OCI-LY3 (cell line): ENCODE data around the gene OSBPL2.

ENCODE experiments used
- H2AFZ ChIP-seq: fragments of 200-600, 300-600 bp; shearing (Covaris generic); 2 replicates; pipeline ENCODE4 v1.6.0; 2014; ENCODE audit warnings: antibody characterized with exemption, low read depth, low read length
- H3K27ac ChIP-seq: fragments of 200-600, 300-600 bp; sonication (generic); 2 replicates; pipeline ENCODE4 v1.5.1; 2014; ENCODE audit warnings: mild to moderate bottlenecking, low read length, moderate library complexity, mixed read lengths
- H3K27me3 ChIP-seq: fragments of 200-600, 300-600 bp; sonication (generic); 2 replicates; pipeline ENCODE4 v1.6.1; 2014; ENCODE audit warnings: low read depth, low read length, mixed read lengths
- H3K36me3 ChIP-seq: fragments of 200-600, 300-600 bp; sonication (generic); replicated peaks from 2 replicates; pipeline ENCODE3; 2014; ENCODE audit warnings: low read depth, low read length, mixed read lengths
- H3K4me1 ChIP-seq: fragments of 300-600, 200-600 bp; sonication (generic); 2 replicates; pipeline ENCODE4 v1.6.1; 2014; ENCODE audit warnings: low read length, mixed read lengths
- H3K4me2 ChIP-seq: fragments of 200-600, 300-600 bp; sonication (generic); 2 replicates; pipeline ENCODE4 v1.6.1; 2014; ENCODE audit warnings: low read length, mixed read lengths
- H3K4me3 ChIP-seq: fragments of 300-600, 200-600 bp; sonication (generic); 2 replicates; pipeline ENCODE4 v1.5.1; 2014; ENCODE audit warnings: antibody characterized with exemption, mild to moderate bottlenecking, low read length, moderate library complexity
- H3K79me2 ChIP-seq: fragments of 300-600, 200-600 bp; shearing (Covaris generic); 2 replicates; pipeline ENCODE4 v1.6.1; 2014; ENCODE audit warnings: mild to moderate bottlenecking, low read length, mixed read lengths
- H3K9ac ChIP-seq: fragments of 300-600, 200-600 bp; shearing (Covaris generic); 2 replicates; pipeline ENCODE4 v1.6.0; 2014; ENCODE audit warnings: mild to moderate bottlenecking, low read length, moderate library complexity
- H3K9me3 ChIP-seq: fragments of 200-600, 300-600 bp; shearing (Covaris generic); 2 replicates; pipeline ENCODE4 v1.6.1; 2014; ENCODE audit warnings: low read length, mixed read lengths; ENCODE audit not compliant: insufficient read depth
- H4K20me1 ChIP-seq: fragments of 200-600, 300-600 bp; sonication (generic); 2 replicates; pipeline ENCODE4 v1.6.1; 2016; ENCODE audit warnings: low read length, mixed read lengths; ENCODE audit not compliant: insufficient read depth
- EZH2phosphoT487 ChIP-seq: fragments of 200-600 bp; shearing (Covaris generic); IDR thresholded peaks from 2 replicates; pipeline ENCODE4 v1.6.1; 2018; ENCODE audit warnings: antibody characterized with exemption, mixed run types, low read depth
- TF ChIP-seq, protein P1 (sequence below): fragments of 200-600, 300-600 bp; sonication (generic); IDR thresholded peaks from 2 replicates; pipeline ENCODE4 v1.5.1; 2014; ENCODE audit warnings: antibody characterized with exemption, low read length, low read depth

OSBPL2 gene

GRCh38 chr20:62252342-62252966 lies 14.1 kb downstream of the OSBPL2 start:
- Histone ChIP-seq H3K4me3 (no peak overlapping the region), H3K36me3 (peaks cover 5% of the 10 kb centered on the region), H3K4me1 (peaks cover 8% of the 10 kb centered on the region), H3K79me2 (peaks cover 38% of the 10 kb centered on the region), H3K9me3 (no peaks in the 10 kb centered on the region), H3K4me2 (no peak overlapping the region), H3K27ac (no peak overlapping the region), H3K27me3 (no peaks in the 10 kb centered on the region), H4K20me1 (peaks cover 54% of the 10 kb centered on the region), H3K9ac (no peak overlapping the region), H2AFZ (no peak overlapping the region)
- TF ChIP-seq, protein P1, sequence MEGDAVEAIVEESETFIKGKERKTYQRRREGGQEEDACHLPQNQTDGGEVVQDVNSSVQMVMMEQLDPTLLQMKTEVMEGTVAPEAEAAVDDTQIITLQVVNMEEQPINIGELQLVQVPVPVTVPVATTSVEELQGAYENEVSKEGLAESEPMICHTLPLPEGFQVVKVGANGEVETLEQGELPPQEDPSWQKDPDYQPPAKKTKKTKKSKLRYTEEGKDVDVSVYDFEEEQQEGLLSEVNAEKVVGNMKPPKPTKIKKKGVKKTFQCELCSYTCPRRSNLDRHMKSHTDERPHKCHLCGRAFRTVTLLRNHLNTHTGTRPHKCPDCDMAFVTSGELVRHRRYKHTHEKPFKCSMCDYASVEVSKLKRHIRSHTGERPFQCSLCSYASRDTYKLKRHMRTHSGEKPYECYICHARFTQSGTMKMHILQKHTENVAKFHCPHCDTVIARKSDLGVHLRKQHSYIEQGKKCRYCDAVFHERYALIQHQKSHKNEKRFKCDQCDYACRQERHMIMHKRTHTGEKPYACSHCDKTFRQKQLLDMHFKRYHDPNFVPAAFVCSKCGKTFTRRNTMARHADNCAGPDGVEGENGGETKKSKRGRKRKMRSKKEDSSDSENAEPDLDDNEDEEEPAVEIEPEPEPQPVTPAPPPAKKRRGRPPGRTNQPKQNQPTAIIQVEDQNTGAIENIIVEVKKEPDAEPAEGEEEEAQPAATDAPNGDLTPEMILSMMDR: no peak
- TF ChIP-seq EZH2phosphoT487: no peak

DNA sequence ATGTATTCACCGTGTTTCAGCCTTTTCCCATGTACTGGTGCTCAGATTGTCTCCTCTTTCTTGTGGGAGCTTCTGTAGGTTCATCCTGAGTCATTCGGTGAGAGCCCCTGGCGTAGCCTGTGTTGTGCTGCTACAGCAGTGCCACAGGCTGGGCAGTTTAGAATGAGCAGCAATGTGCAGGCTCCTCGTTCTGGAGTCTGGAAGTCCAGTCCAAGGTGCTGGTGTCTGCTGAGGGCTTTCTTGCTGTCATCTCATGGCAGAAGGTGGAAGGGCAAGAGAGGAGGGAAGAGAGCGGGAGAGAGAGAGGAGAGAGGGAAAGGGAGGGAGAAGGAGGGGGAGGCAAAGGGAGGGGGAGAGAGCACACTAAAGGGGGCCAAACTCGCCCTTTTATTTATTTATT lies 15.1 kb downstream of the OSBPL2 start:
- Histone ChIP-seq H3K27me3 (no peaks in the 10 kb centered on the region), H3K27ac (no peak overlapping the region), H3K4me3 (no peak overlapping the region), H4K20me1 (peaks cover 57% of the 10 kb centered on the region), H3K79me2 (peaks cover 34% of the 10 kb centered on the region), H3K4me1 (peaks cover 8% of the 10 kb centered on the region), H3K4me2 (no peak overlapping the region), H2AFZ (no peak overlapping the region), H3K36me3 (peaks cover 5% of the 10 kb centered on the region), H3K9me3 (no peaks in the 10 kb centered on the region), H3K9ac (no peak overlapping the region)
- TF ChIP-seq, protein P1: no peak
- no peak for TF ChIP-seq EZH2phosphoT487

- TF ChIP-seq, protein P1: no peak
- no peak for TF ChIP-seq EZH2phosphoT487
- H4K20me1 ChIP-seq: peaks cover 57% of the 10 kb centered on the region
- H3K4me2 ChIP-seq: no peak overlapping the region
- peaks cover 5% of the 10 kb centered on the region for H3K36me3 ChIP-seq
- no peak overlapping the region for H3K9ac ChIP-seq
- H3K79me2 ChIP-seq: peaks cover 28% of the 10 kb centered on the region
- no peaks in the 10 kb centered on the region for H3K27me3 ChIP-seq
- H3K27ac ChIP-seq: no peak overlapping the region
- no peaks in the 10 kb centered on the region for H3K9me3 ChIP-seq
- H2AFZ ChIP-seq: no peak overlapping the region
- no peak overlapping the region for H3K4me3 ChIP-seq
- peaks cover 2% of the 10 kb centered on the region for H3K4me1 ChIP-seq
Measured at GRCh38 chr20:62254021-62254724, 15.9 kb downstream of the OSBPL2 start.

- no peak for TF ChIP-seq EZH2phosphoT487
- TF ChIP-seq, protein P1: no peak
Measured at GRCh38 chr20:62255976-62256375, 17.7 kb downstream of the OSBPL2 start.

More at GRCh38 chr20:62255976-62256375, 17.7 kb downstream of the OSBPL2 start:
- Histone ChIP-seq H3K27me3 (no peaks in the 10 kb centered on the region), H3K4me2 (no peak overlapping the region), H3K9me3 (no peaks in the 10 kb centered on the region), H3K9ac (no peak overlapping the region), H2AFZ (no peak overlapping the region), H3K4me1 (no peaks in the 10 kb centered on the region), H3K36me3 (peaks cover 5% of the 10 kb centered on the region), H3K79me2 (peaks cover 17% of the 10 kb centered on the region), H3K4me3 (no peak overlapping the region), H3K27ac (no peak overlapping the region), H4K20me1 (peaks cover 44% of the 10 kb centered on the region)
